IMR-90 (cell line): ENCODE measurements around the gene CST4. TPM values are rescaled to one million over a fixed set of nuclear protein-coding genes. Genes with fewer than 3 reads are reported as not detected.

ENCODE experiments used
- ATAC-seq: fragments of 200-7000 bp; cut with Tn5 transposase; 2 replicates; pipeline ENCODE4 v1.9.1; 2020; ENCODE audit warnings: low read depth, mild to moderate bottlenecking, moderate library complexity
- BruUV-seq: library from RNA; stranded (reverse); fragments of 400-500 nt; replicated peaks from 2 replicates; lab custom pipeline; 2021; lab: Mats Ljungman, UMichigan
- CTCF ChIA-PET: fragments of 300-600 bp; formaldehyde crosslinking; extraction: SDS; loops from one replicate; lab custom pipeline; 2021; ENCODE audit warnings: antibody characterized with exemption; lab: Yijun Ruan, JAX
- POLR2A ChIA-PET: fragments of 300-600 bp; sonication (Branson Sonifier 250); formaldehyde crosslinking; loops from one replicate; lab custom pipeline; 2022; ENCODE audit warnings: antibody characterized with exemption; ENCODE audit not compliant: unreplicated experiment; lab: Charles Lee
- DNase-seq: peaks from one replicate; pipeline ENCODE4 v3.0.0; 2013
- H2AFZ ChIP-seq: replicated peaks from 2 replicates; pipeline ENCODE3; 2013; ENCODE audit warnings: low read length, mild to moderate bottlenecking; ENCODE audit not compliant: poor library complexity
- H2AK5ac ChIP-seq: 2 replicates; pipeline ENCODE4 v1.6.1; 2013; ENCODE audit warnings: low read depth, low read length, inconsistent platforms
- H2AK9ac ChIP-seq: replicated peaks from 2 replicates; pipeline ENCODE3; 2013; ENCODE audit warnings: mild to moderate bottlenecking, low read depth, low read length, moderate library complexity; ENCODE audit not compliant: poor library complexity
- H2BK120ac ChIP-seq: 2 replicates; pipeline ENCODE4 v1.6.1; 2013; ENCODE audit warnings: low read depth, low read length, inconsistent platforms
- H2BK15ac ChIP-seq: 3 replicates; pipeline ENCODE4 v1.6.1; 2013; ENCODE audit warnings: low read depth, low read length, inconsistent platforms
- H2BK20ac ChIP-seq: 2 replicates; pipeline ENCODE4 v1.6.1; 2013; ENCODE audit warnings: low read depth, mild to moderate bottlenecking, inconsistent platforms, low read length, moderate library complexity
- H2BK5ac ChIP-seq: 2 replicates; pipeline ENCODE4 v1.6.1; 2013; ENCODE audit warnings: mild to moderate bottlenecking, low read depth, low read length, inconsistent platforms; ENCODE audit not compliant: poor library complexity, severe bottlenecking
- H3K14ac ChIP-seq: replicated peaks from 2 replicates; pipeline ENCODE4 v1.6.1; 2013; ENCODE audit warnings: low read depth, low read length, inconsistent platforms
- H3K18ac ChIP-seq: 2 replicates; pipeline ENCODE4 v1.6.1; 2013; ENCODE audit warnings: low read depth, low read length, control low read depth
- H3K23ac ChIP-seq: 2 replicates; pipeline ENCODE4 v1.6.1; 2013; ENCODE audit warnings: low read depth, low read length, inconsistent platforms
- H3K27ac ChIP-seq: 2 replicates; pipeline ENCODE4 v1.5.1; 2013; ENCODE audit warnings: mild to moderate bottlenecking, control low read depth, low read length; ENCODE audit not compliant: insufficient read depth
- H3K27me3 ChIP-seq: 2 replicates; pipeline ENCODE4 v1.6.1; 2013; ENCODE audit warnings: low read length; ENCODE audit not compliant: control insufficient read depth, insufficient read depth
- H3K36me3 ChIP-seq: 2 replicates; pipeline ENCODE4 v1.6.1; 2013; ENCODE audit warnings: low read length, mixed read lengths; ENCODE audit not compliant: control insufficient read depth, insufficient read depth
- H3K4ac ChIP-seq: 2 replicates; pipeline ENCODE4 v1.6.1; 2013; ENCODE audit warnings: low read depth, low read length, inconsistent platforms
- H3K4me1 ChIP-seq: 2 replicates; pipeline ENCODE4 v1.6.1; 2013; ENCODE audit warnings: low read length, mixed read lengths; ENCODE audit not compliant: control insufficient read depth, insufficient read depth
- H3K4me2 ChIP-seq: 2 replicates; pipeline ENCODE4 v1.6.1; 2013; ENCODE audit warnings: low read depth, mild to moderate bottlenecking, control low read depth, low read length, moderate library complexity
- H3K4me3 ChIP-seq: 2 replicates; pipeline ENCODE4 v1.5.1; 2013; ENCODE audit warnings: low read depth, mild to moderate bottlenecking, control low read depth, low read length, moderate library complexity; ENCODE audit not compliant: insufficient read depth
- H3K56ac ChIP-seq: 2 replicates; pipeline ENCODE4 v1.6.1; 2013; ENCODE audit warnings: low read length, inconsistent platforms; ENCODE audit not compliant: insufficient read depth; ENCODE audit errors: extremely low read depth
- H3K79me1 ChIP-seq, 2 experiments: 2 replicates each; pipeline ENCODE4 v1.6.1; 2013; ENCODE audit warnings: low read length in 2 of 2, inconsistent platforms in 1 of 2, low read depth in 1 of 2
- H3K9ac ChIP-seq: 2 replicates; pipeline ENCODE4 v1.6.1; 2013; ENCODE audit warnings: low read depth, low read length, control low read depth
- H3K9me1 ChIP-seq: 2 replicates; pipeline ENCODE4 v1.6.1; 2013; ENCODE audit warnings: low read length, inconsistent platforms; ENCODE audit not compliant: insufficient read depth
- H3K9me3 ChIP-seq: 2 replicates; pipeline ENCODE4 v1.6.1; 2013; ENCODE audit warnings: low read length; ENCODE audit not compliant: control insufficient read depth, insufficient read depth
- H4K20me1 ChIP-seq: 2 replicates; pipeline ENCODE4 v1.6.1; 2013; ENCODE audit warnings: low read length, inconsistent platforms; ENCODE audit not compliant: insufficient read depth
- H4K5ac ChIP-seq: 2 replicates; pipeline ENCODE4 v1.6.1; 2013; ENCODE audit warnings: mild to moderate bottlenecking, low read depth, low read length, control low read depth
- H4K8ac ChIP-seq, 2 experiments: 2 replicates each; pipeline ENCODE4 v1.6.1; 2013; ENCODE audit warnings: low read depth in 2 of 2, low read length in 2 of 2, control low read depth in 1 of 2, inconsistent platforms in 1 of 2
- H4K91ac ChIP-seq: 2 replicates; pipeline ENCODE4 v1.6.1; 2013; ENCODE audit warnings: low read depth, low read length, inconsistent platforms; ENCODE audit not compliant: insufficient read depth
- ELK1 ChIP-seq: fragments of 150-350 bp; IDR thresholded peaks from 2 replicates; pipeline ENCODE4 v1.6.1; 2016; ENCODE audit warnings: low read depth, mild to moderate bottlenecking, low read length, moderate library complexity, borderline replicate concordance
- RFX5 ChIP-seq: IDR thresholded peaks from 2 replicates; pipeline ENCODE4 v1.8.0; 2012; ENCODE audit warnings: low read depth, mild to moderate bottlenecking, low read length, moderate library complexity
- WGBS, 2 experiments: methylation state at CpG; one replicate each; pipeline versions ENCODE4 v1.1.5 to v1.1.7; 2013; ENCODE audit warnings: missing lambda C conversion rate in 2 of 2; ENCODE audit not compliant: insufficient read length in 1 of 2; ENCODE audit errors: extremely low coverage in 2 of 2; 5-methylcytosine and 5-hydroxymethylcytosine counted together
- dilution Hi-C: fragments of 300-500 bp; cut with HindIII; formaldehyde crosslinking; loops from one replicate; pipeline ENCODE4 v1.14.3; 2018; ENCODE audit warnings: low sequenced_read_pairs; ENCODE audit not compliant: unreplicated experiment
- in situ Hi-C: fragments of 300-500 bp; cut with MboI; formaldehyde crosslinking; loops from 3 replicates; pipeline ENCODE4 v1.14.3; 2019; ENCODE audit warnings: low sequenced_read_pairs, inconsistent platforms, mixed read lengths
- intact Hi-C: fragments of 100-400 bp; cut with micrococcal nuclease; formaldehyde crosslinking; loops from 2 replicates; pipeline ENCODE4 v1.10.0; 2022
- polyA plus RNA-seq, 3 experiments: library from polyadenylated mRNA; depleted of rRNA; stranded (reverse); fragments of >200 nt; gene quantifications; 2 replicates each; pipeline ENCODE4 v1.2.3, GENCODE V29; 2012; ENCODE audit warnings: low replicate concordance in 1 of 3
- total RNA-seq: library from RNA; depleted of rRNA; stranded (reverse); fragments of >200 nt; gene quantifications from 2 replicates; pipeline ENCODE4 v1.2.3, GENCODE V29; 2012

Gene CST4
- total and polyA plus RNA-seq, 2 of the 4 experiments (the other 2 are of a cell fraction): not detected

GRCh38 chr20:23657202-23657601, 31.6 kb downstream of the CST4 start:
- no TSS peak for BruUV-seq
- H2BK5ac ChIP-seq: no peak overlapping the region
- H3K4ac ChIP-seq: no peak overlapping the region
- H3K4me1 ChIP-seq: peaks cover 5% of the 10 kb centered on the region
- in situ Hi-C loops: no loop called here
- H2AK5ac ChIP-seq: no peak overlapping the region
- H3K18ac ChIP-seq: no peak overlapping the region
- no peaks in the 10 kb centered on the region for H3K79me1 ChIP-seq
- H2BK120ac ChIP-seq: no peak overlapping the region
- whole genome bisulfite sequencing, 2 experiments: 92% methylated on average over 2 of the region's 8 CpGs; no CpG with 5 or more reads in 1 of the 2 experiments
- DNase-seq: no peak
- ATAC-seq: no peak
- H3K27ac ChIP-seq: no peak overlapping the region
- no peak overlapping the region for H3K23ac ChIP-seq
- no peak overlapping the region for H4K5ac ChIP-seq
- no peaks in the 10 kb centered on the region for H3K36me3 ChIP-seq
- no peak overlapping the region for H3K56ac ChIP-seq
- no peak overlapping the region for H2BK20ac ChIP-seq
- no peak overlapping the region for H4K91ac ChIP-seq
- no peak overlapping the region for H2BK15ac ChIP-seq
- dilution Hi-C loops: no loop called here
- no peak overlapping the region for H3K4me2 ChIP-seq
- ChIA-PET CTCF (interaction anchor here (1.3 kb wide), 1 partner anchor 11 kb away, joined by 4 read pairs; no protein-coding TSS in a partner anchor), POLR2A (no interaction called here)
- intact Hi-C loops: no loop called here
- no peak overlapping the region for H3K4me3 ChIP-seq
- no peaks in the 10 kb centered on the region for H3K9me3 ChIP-seq
- H3K27me3 ChIP-seq: peaks cover 4% of the 10 kb centered on the region
- H2AFZ ChIP-seq: no peak overlapping the region
- no peak overlapping the region for H3K9ac ChIP-seq
- TF ChIP-seq RFX5: no peak
- no peak for TF ChIP-seq ELK1
- no peak overlapping the region for H4K8ac ChIP-seq
- H2AK9ac ChIP-seq: no peak overlapping the region
- H4K20me1 ChIP-seq: no peaks in the 10 kb centered on the region
- no peak overlapping the region for H3K14ac ChIP-seq
- H3K9me1 ChIP-seq: no peaks in the 10 kb centered on the region
